ENCODE data around the gene MPDZ. TPM values are rescaled to one million over a fixed set of nuclear protein-coding genes. Genes with fewer than 3 reads are reported as not detected.

Gene MPDZ
- total and polyA plus RNA-seq, 2 of the 4 experiments (the other 2 are of a cell fraction) = 18.8 to 39.3 TPM

DNA sequence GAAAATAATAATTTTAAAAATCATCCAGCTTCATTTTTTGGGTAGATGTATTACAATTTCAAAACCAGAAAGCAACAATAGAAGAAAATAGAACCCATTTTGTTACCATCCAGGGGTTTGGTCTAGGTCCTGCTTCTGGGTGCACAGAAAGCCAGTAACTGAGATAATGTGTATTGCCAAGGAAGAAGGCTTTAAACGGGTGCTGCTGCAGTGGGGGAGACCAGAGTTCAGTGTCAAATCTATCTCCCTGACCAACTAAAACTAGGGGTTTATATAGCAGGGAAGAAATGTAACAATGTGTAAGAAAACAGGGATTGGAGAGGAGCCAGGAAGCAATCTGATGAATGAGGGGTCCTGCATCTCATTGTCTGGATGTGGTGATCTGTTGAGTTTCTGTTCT, 17.5 kb upstream of the MPDZ start:
- BruUV-seq (replicated peaks) = no TSS peak

More for the DNA sequence above, 17.5 kb upstream of the MPDZ start:
- H2BK5ac ChIP-seq (ENCODE audit: low read depth, low read length, poor library complexity, severe bottlenecking) = no peak overlapping the region
- no peak overlapping the region for H4K5ac ChIP-seq (ENCODE audit: low read depth, low read length)
- no peak overlapping the region for H2BK20ac ChIP-seq (ENCODE audit: low read depth, low read length)
- H2BK120ac ChIP-seq (ENCODE audit: low read depth, low read length) = no peak overlapping the region
- no peaks in the 10 kb centered on the region for H3K36me3 ChIP-seq (ENCODE audit: control insufficient read depth, insufficient read depth, low read length)
- no peak overlapping the region for H3K56ac ChIP-seq (ENCODE audit: extremely low read depth, insufficient read depth, low read length)
- intact Hi-C loops (cut with micrococcal nuclease) (loop anchor here (10.0 kb wide), 1 partner anchor 118 kb away; no protein-coding TSS in a partner anchor), in situ Hi-C loops (cut with MboI; ENCODE audit: low sequenced_read_pairs) (no loop called here), dilution Hi-C loops (cut with HindIII; ENCODE audit: low sequenced_read_pairs, unreplicated experiment) (no loop called here)
- WGBS, 2 experiments (ENCODE audit: extremely low coverage in 2 of 2, insufficient read length in 1 of 2) = no CpG with 5 or more reads among the region's 1 CpG
- H3K9ac ChIP-seq (ENCODE audit: low read depth, low read length) = no peak overlapping the region
- DNase-seq = no peak
- no peak overlapping the region for H2AK9ac ChIP-seq (replicated peaks; ENCODE audit: low read depth, low read length, poor library complexity)
- no peaks in the 10 kb centered on the region for H3K9me1 ChIP-seq (ENCODE audit: insufficient read depth, low read length)
- H2AK5ac ChIP-seq (ENCODE audit: low read depth, low read length) = no peak overlapping the region
- no peaks in the 10 kb centered on the region for H3K4me1 ChIP-seq (ENCODE audit: control insufficient read depth, insufficient read depth, low read length)
- ChIA-PET POLR2A (ENCODE audit: unreplicated experiment) (no interaction called here), CTCF (no interaction called here)
- H3K27ac ChIP-seq (ENCODE audit: insufficient read depth, low read length) = no peak overlapping the region
- no peak overlapping the region for H3K4me2 ChIP-seq (ENCODE audit: low read depth, low read length)
- H2BK15ac ChIP-seq (ENCODE audit: low read depth, low read length) = no peak overlapping the region
- no peak overlapping the region for H3K18ac ChIP-seq (ENCODE audit: low read depth, low read length)
- H3K14ac ChIP-seq (replicated peaks; ENCODE audit: low read depth, low read length) = no peak overlapping the region
- no peak overlapping the region for H4K8ac ChIP-seq (ENCODE audit: low read depth in 2 of 2, low read length in 2 of 2)
- no peaks in the 10 kb centered on the region for H3K9me3 ChIP-seq (ENCODE audit: control insufficient read depth, insufficient read depth, low read length)
- H3K4me3 ChIP-seq (ENCODE audit: insufficient read depth, low read depth, low read length) = no peak overlapping the region
- H3K27me3 ChIP-seq (ENCODE audit: control insufficient read depth, insufficient read depth, low read length) = peaks cover 3% of the 10 kb centered on the region; the same call in 1 of the 2 replicates
- no peak overlapping the region for H2AFZ ChIP-seq (replicated peaks; ENCODE audit: low read length, poor library complexity)
- H3K23ac ChIP-seq (ENCODE audit: low read depth, low read length) = no peak overlapping the region
- no peaks in the 10 kb centered on the region for H3K79me1 ChIP-seq (ENCODE audit: low read depth in 1 of 2, low read length in 2 of 2)
- no peaks in the 10 kb centered on the region for H4K20me1 ChIP-seq (ENCODE audit: insufficient read depth, low read length)
- no peak overlapping the region for H3K4ac ChIP-seq (ENCODE audit: low read depth, low read length)
- ATAC-seq (ENCODE audit: low read depth) = no peak
- H4K91ac ChIP-seq (ENCODE audit: insufficient read depth, low read depth, low read length) = no peak overlapping the region
- TF ChIP-seq, protein P1, sequence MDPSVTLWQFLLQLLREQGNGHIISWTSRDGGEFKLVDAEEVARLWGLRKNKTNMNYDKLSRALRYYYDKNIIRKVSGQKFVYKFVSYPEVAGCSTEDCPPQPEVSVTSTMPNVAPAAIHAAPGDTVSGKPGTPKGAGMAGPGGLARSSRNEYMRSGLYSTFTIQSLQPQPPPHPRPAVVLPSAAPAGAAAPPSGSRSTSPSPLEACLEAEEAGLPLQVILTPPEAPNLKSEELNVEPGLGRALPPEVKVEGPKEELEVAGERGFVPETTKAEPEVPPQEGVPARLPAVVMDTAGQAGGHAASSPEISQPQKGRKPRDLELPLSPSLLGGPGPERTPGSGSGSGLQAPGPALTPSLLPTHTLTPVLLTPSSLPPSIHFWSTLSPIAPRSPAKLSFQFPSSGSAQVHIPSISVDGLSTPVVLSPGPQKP (IDR thresholded peaks at IDR 0.05; ENCODE audit: borderline replicate concordance, low read depth, low read length) = no peak
- TF ChIP-seq RCOR1 (IDR thresholded peaks at IDR 0.05; ENCODE audit: insufficient replicate concordance, low read length) = no peak
- TF ChIP-seq MAZ (IDR thresholded peaks at IDR 0.05; ENCODE audit: borderline replicate concordance, low read depth, low read length) = no peak
